OCI-LY1 (cell line): ENCODE results near the gene SLCO4C1.

Experiments used
- H2AFZ ChIP-seq: fragments of 200-600 bp; sonication (generic), shearing (Covaris generic); 2 replicates; pipeline ENCODE4 v1.6.0; 2014; ENCODE audit warnings: antibody characterized with exemption, mild to moderate bottlenecking, low read length
- H3F3A ChIP-seq: fragments of 200-600 bp; sonication (generic), shearing (Covaris generic); 2 replicates; pipeline ENCODE4 v1.6.0; 2014; ENCODE audit warnings: mild to moderate bottlenecking, antibody characterized with exemption, low read length, moderate library complexity; ENCODE audit not compliant: insufficient read depth
- H3K27ac ChIP-seq: fragments of 200-600 bp; sonication (generic); 2 replicates; pipeline ENCODE4 v1.5.1; 2014; ENCODE audit warnings: low read length, mixed run types, mild to moderate bottlenecking, low read depth; ENCODE audit not compliant: poor library complexity, severe bottlenecking
- H3K27me3 ChIP-seq: fragments of 200-600 bp; sonication (generic); 2 replicates; pipeline ENCODE4 v1.6.0; 2014; ENCODE audit warnings: antibody characterized with exemption, mild to moderate bottlenecking, low read length, moderate library complexity; ENCODE audit not compliant: insufficient read depth
- H3K36me3 ChIP-seq: fragments of 200-600 bp; sonication (generic); 2 replicates; pipeline ENCODE4 v1.6.1; 2014; ENCODE audit warnings: mild to moderate bottlenecking, antibody characterized with exemption, low read length, moderate library complexity, mixed read lengths; ENCODE audit not compliant: insufficient read depth
- H3K4me1 ChIP-seq: fragments of 200-600 bp; sonication (generic); 2 replicates; pipeline ENCODE4 v1.5.1; 2014; ENCODE audit warnings: mild to moderate bottlenecking, low read length, moderate library complexity; ENCODE audit not compliant: insufficient read depth, severe bottlenecking
- H3K4me2 ChIP-seq: fragments of 200-600 bp; sonication (generic), shearing (Covaris generic); 2 replicates; pipeline ENCODE4 v1.6.1; 2014; ENCODE audit warnings: low read length
- H3K4me3 ChIP-seq: fragments of 200-600 bp; sonication (generic); 2 replicates; pipeline ENCODE4 v1.5.1; 2014; ENCODE audit warnings: low read length, low read depth, mild to moderate bottlenecking, mixed read lengths; ENCODE audit not compliant: poor library complexity, severe bottlenecking
- H3K79me2 ChIP-seq: fragments of 200-600 bp; shearing (Covaris generic); 2 replicates; pipeline ENCODE4 v1.6.1; 2016; ENCODE audit warnings: mixed run types, low read length, mixed read lengths; ENCODE audit not compliant: insufficient read depth
- H3K9ac ChIP-seq: fragments of 200-600 bp; sonication (generic), shearing (Covaris generic); 2 replicates; pipeline ENCODE4 v1.6.1; 2014; ENCODE audit warnings: mild to moderate bottlenecking, low read length, mixed read lengths
- H3K9me2 ChIP-seq: fragments of 200-600 bp; sonication (generic), shearing (Covaris generic); 2 replicates; pipeline ENCODE4 v1.6.1; 2014; ENCODE audit warnings: low read depth, mild to moderate bottlenecking, low read length, mixed read lengths
- H3K9me3 ChIP-seq: fragments of 200-600 bp; shearing (Covaris generic); 2 replicates; pipeline ENCODE4 v1.6.1; 2014; ENCODE audit warnings: low read length, mixed read lengths
- H4K20me1 ChIP-seq: fragments of 200-600 bp; sonication (generic), shearing (Covaris generic); 2 replicates; pipeline ENCODE4 v1.6.0; 2016; ENCODE audit warnings: mild to moderate bottlenecking, low read length; ENCODE audit not compliant: insufficient read depth
- CTCF ChIP-seq: fragments of 200-600 bp; sonication (generic), shearing (Covaris generic); IDR thresholded peaks from 2 replicates; pipeline ENCODE4 v1.5.1; 2017; ENCODE audit warnings: mild to moderate bottlenecking, antibody characterized with exemption, low read length, moderate library complexity, mixed read lengths
- EZH2 ChIP-seq: fragments of 200-600 bp; sonication (generic), shearing (Covaris generic); IDR thresholded peaks from 2 replicates; pipeline ENCODE4 v1.8.0; 2017; ENCODE audit warnings: borderline replicate concordance, mixed run types, mild to moderate bottlenecking, antibody characterized with exemption, low read length, moderate library complexity, mixed read lengths

SLCO4C1 gene

GRCh38 chr5:102211165-102211564 is 84.9 kb downstream of the SLCO4C1 start:
- Histone ChIP-seq H3K4me3 (no peak overlapping the region), H3K79me2 (no peaks in the 10 kb centered on the region), H3K36me3 (no peaks in the 10 kb centered on the region), H3K27ac (no peak overlapping the region), H3K27me3 (no peaks in the 10 kb centered on the region), H4K20me1 (no peaks in the 10 kb centered on the region), H3K9me2 (no peaks in the 10 kb centered on the region), H3K9ac (no peak overlapping the region), H3K9me3 (no peaks in the 10 kb centered on the region), H3F3A (no peaks in the 10 kb centered on the region), H3K4me2 (no peak overlapping the region), H2AFZ (no peak overlapping the region), H3K4me1 (no peaks in the 10 kb centered on the region)
- TF ChIP-seq EZH2 (no peak), CTCF (no peak)

- H3F3A ChIP-seq, result no peaks in the 10 kb centered on the region
- H3K4me3 ChIP-seq, result no peak overlapping the region
- H3K27me3 ChIP-seq, result no peaks in the 10 kb centered on the region
- no peak overlapping the region for H2AFZ ChIP-seq
- H3K79me2 ChIP-seq, result no peaks in the 10 kb centered on the region
- no peak for TF ChIP-seq EZH2
- TF ChIP-seq CTCF, result no peak
- H3K9me3 ChIP-seq, result no peaks in the 10 kb centered on the region
- H3K9ac ChIP-seq, result no peak overlapping the region
- H3K9me2 ChIP-seq, result no peaks in the 10 kb centered on the region
- no peak overlapping the region for H3K4me2 ChIP-seq
- H3K4me1 ChIP-seq, result no peaks in the 10 kb centered on the region
- no peaks in the 10 kb centered on the region for H3K36me3 ChIP-seq
- H4K20me1 ChIP-seq, result no peaks in the 10 kb centered on the region
- no peak overlapping the region for H3K27ac ChIP-seq
Observed at GRCh38 chr5:102200861-102201260, 95.2 kb downstream of the SLCO4C1 start.

GRCh38 chr5:102196481-102196880 is 99.6 kb downstream of the SLCO4C1 start:
- Histone ChIP-seq H3K27me3 (no peaks in the 10 kb centered on the region), H3K36me3 (no peaks in the 10 kb centered on the region), H3F3A (no peaks in the 10 kb centered on the region), H3K9me3 (no peaks in the 10 kb centered on the region), H2AFZ (no peak overlapping the region), H3K9ac (no peak overlapping the region), H3K79me2 (no peaks in the 10 kb centered on the region), H3K4me3 (no peak overlapping the region), H4K20me1 (no peaks in the 10 kb centered on the region), H3K9me2 (no peaks in the 10 kb centered on the region), H3K4me2 (no peak overlapping the region), H3K27ac (no peak overlapping the region), H3K4me1 (no peaks in the 10 kb centered on the region)
- no peak for TF ChIP-seq CTCF
- TF ChIP-seq EZH2, result no peak
